Astrocyte (in vitro differentiated cells and primary cell): Measurements from ENCODE around the gene NTM.

Source experiments
- CTCF ChIP-seq: IDR thresholded peaks from 2 replicates; pipeline ENCODE4 v1.5.1; 2011; ENCODE audit warnings: low read depth, mild to moderate bottlenecking, inconsistent platforms, low read length, moderate library complexity; ENCODE audit not compliant: insufficient read depth
- EZH2 ChIP-seq: IDR thresholded peaks from 2 replicates; pipeline ENCODE4 v1.6.1; 2012; ENCODE audit warnings: mild to moderate bottlenecking, low read length, inconsistent platforms; ENCODE audit not compliant: insufficient read depth

- TF ChIP-seq CTCF (no peak), EZH2 (no peak)
Observed at GRCh38 chr11:132026746-132027145, 656.3 kb downstream of the NTM start.
